HG03060 (cell line): ENCODE measurements around the gene BRAP.
"Not testable (repeated sequence)": the region's sequence is repeated elsewhere in the genome, so short reads cannot be mapped to it uniquely, and the experiment has no call there.

Experiments
- ATAC-seq: cut with Tn5 transposase; IDR thresholded peaks from one replicate; pipeline ENCODE4 v1.9.1; 2021; ENCODE audit warnings: low read depth, moderate number of reproducible peaks; ENCODE audit not compliant: unreplicated experiment

Gene BRAP

GRCh38 chr12:111685811-111686573 is at the start of gene BRAP, which contains the start of gene ACAD10:
Gene BRAP, minus strand, starts transcription at chr12:111685956. Its CDS starts 164 bp downstream, at chr12:111685792.
Gene ACAD10, plus strand, starts transcription at chr12:111686053. Its CDS starts 6,657 bp downstream, at chr12:111692710.
- ATAC-seq: peak; percentile 77

- no peak for ATAC-seq
Measured at GRCh38 chr12:111733340-111733915, 47.7 kb upstream of the BRAP start.

GRCh38 chr12:111732786-111733185 is 47.0 kb upstream of the BRAP start:
- ATAC-seq: no peak

- no peak for ATAC-seq
Measured at GRCh38 chr12:111730420-111730819, 44.7 kb upstream of the BRAP start.

GRCh38 chr12:111728795-111729194 is 43.0 kb upstream of the BRAP start:
- no peak for ATAC-seq

- not testable (repeated sequence) for ATAC-seq
Measured at GRCh38 chr12:111723646-111724360, 38.0 kb upstream of the BRAP start.

GRCh38 chr12:111720457-111720856 is 34.7 kb upstream of the BRAP start:
- ATAC-seq: no peak

GRCh38 chr12:111719316-111719715 is 33.6 kb upstream of the BRAP start:
- not testable (repeated sequence) for ATAC-seq

GRCh38 chr12:111715279-111715678 is 29.5 kb upstream of the BRAP start:
- ATAC-seq: no peak

GRCh38 chr12:111706145-111706544 is 20.4 kb upstream of the BRAP start:
- ATAC-seq: no peak

- no peak for ATAC-seq
Measured at GRCh38 chr12:111705672-111706071, 19.9 kb upstream of the BRAP start.

GRCh38 chr12:111699962-111700361 is 14.2 kb upstream of the BRAP start:
- no peak for ATAC-seq

- ATAC-seq: no peak
Measured at GRCh38 chr12:111693818-111694217, 8.1 kb upstream of the BRAP start.

- ATAC-seq: no peak
Measured at GRCh38 chr12:111692575-111693210, 6.9 kb upstream of the BRAP start.

GRCh38 chr12:111691262-111691661 is 5.5 kb upstream of the BRAP start:
- ATAC-seq: no peak

- ATAC-seq: no peak
Measured at GRCh38 chr12:111687952-111688351, 2.2 kb upstream of the BRAP start.

- ATAC-seq: no peak
Measured at GRCh38 chr12:111687255-111687654, 1.5 kb upstream of the BRAP start.

GRCh38 chr12:111686574-111687105 is 884 bp upstream of the BRAP start:
- ATAC-seq: no peak

- ATAC-seq: no peak
Measured at GRCh38 chr12:111685322-111685810, 390 bp downstream of the BRAP start.

GRCh38 chr12:111684485-111685198 is 1.1 kb downstream of the BRAP start:
- not testable (repeated sequence) for ATAC-seq
